Endothelial cell of umbilical vein (primary cell): ENCODE data around the gene VSTM2B. TPM values are rescaled to one million over a fixed set of nuclear protein-coding genes. Genes with fewer than 3 reads are reported as not detected.

Experiments
- BruUV-seq: library from RNA; stranded (reverse); fragments of 400-500 nt; replicated peaks from 2 replicates; lab custom pipeline; 2021; lab: Mats Ljungman, UMichigan
- CTCF ChIA-PET: fragments of 300-600, 350-600 bp; sonication (Branson Sonifier 250); formaldehyde crosslinking; loops from one replicate; lab custom pipeline; 2021; ENCODE audit warnings: antibody characterized with exemption, inconsistent platforms; lab: Charles Lee
- POLR2A ChIA-PET: fragments of 300-600, 350-600 bp; sonication (Branson Sonifier 250); formaldehyde crosslinking; loops from one replicate; lab custom pipeline; 2021; ENCODE audit warnings: antibody characterized with exemption, inconsistent platforms; lab: Charles Lee
- DNase-seq: peaks from one replicate; pipeline ENCODE4 v3.0.0-alpha.2; 2011; ENCODE audit warnings: low read depth, low spot score
- FAIRE-seq: peaks from 2 replicates; lab custom pipeline; 2011; peaks lifted over from hg19 to GRCh38; lab: Jason Lieb, UNC
- H2AFZ ChIP-seq: 2 replicates; pipeline ENCODE4 v1.6.0; 2012; ENCODE audit warnings: low read depth, low read length, control low read depth, inconsistent platforms
- H3K27ac ChIP-seq: 2 replicates; pipeline ENCODE4 v1.5.1; 2011; ENCODE audit warnings: low read depth, mild to moderate bottlenecking, control low read depth, low read length, moderate library complexity; ENCODE audit not compliant: insufficient read depth
- H3K27me3 ChIP-seq, 2 experiments: 2 replicates each; pipeline versions ENCODE4 v1.6.0 to v1.6.1; 2011; ENCODE audit warnings: low read length in 2 of 2, mixed read lengths in 1 of 2; ENCODE audit not compliant: control insufficient read depth in 2 of 2, insufficient read depth in 2 of 2
- H3K36me3 ChIP-seq, 2 experiments: 2 replicates in 1 of 2; 3 replicates in 1 of 2; pipeline ENCODE4 v1.5.1; 2011; ENCODE audit warnings: low read length in 2 of 2, mild to moderate bottlenecking in 1 of 2, moderate library complexity in 1 of 2; ENCODE audit not compliant: control insufficient read depth in 2 of 2, insufficient read depth in 2 of 2; ENCODE audit errors: extremely low read depth in 1 of 2
- H3K4me1 ChIP-seq: 3 replicates; pipeline ENCODE4 v1.5.1; 2011; ENCODE audit warnings: mild to moderate bottlenecking, low read length; ENCODE audit not compliant: control insufficient read depth, insufficient read depth; ENCODE audit errors: extremely low read depth
- H3K4me2 ChIP-seq: 2 replicates; pipeline ENCODE4 v1.6.1; 2011; ENCODE audit warnings: low read length, control low read depth, mixed read lengths; ENCODE audit not compliant: insufficient read depth
- H3K4me3 ChIP-seq, 3 experiments: fragments of 200-600 bp in 1 of 3; sonication (generic), shearing (Covaris generic) in 1 of 3; replicated peaks in 1 of 3; 2 replicates each; pipeline ENCODE4 v1.5.1; 2011 to 2016; ENCODE audit warnings: control low read depth in 3 of 3, low read length in 3 of 3, mild to moderate bottlenecking in 2 of 3, inconsistent platforms in 1 of 3, low read depth in 1 of 3, moderate library complexity in 1 of 3; ENCODE audit not compliant: insufficient read depth in 1 of 3
- H3K79me2 ChIP-seq: 2 replicates; pipeline ENCODE4 v1.6.0; 2012; ENCODE audit warnings: low read length, inconsistent platforms; ENCODE audit not compliant: control insufficient read depth, insufficient read depth
- H3K9ac ChIP-seq: replicated peaks from 2 replicates; pipeline ENCODE3; 2011; ENCODE audit warnings: low read length, control low read depth; ENCODE audit not compliant: insufficient read depth; ENCODE audit errors: extremely low read depth
- H3K9me1 ChIP-seq: replicated peaks from 3 replicates; pipeline ENCODE4 v1.6.0; 2011; ENCODE audit warnings: mild to moderate bottlenecking, low read length; ENCODE audit not compliant: control insufficient read depth, insufficient read depth; ENCODE audit errors: extremely low read depth
- H3K9me3 ChIP-seq: replicated peaks from 2 replicates; pipeline ENCODE4 v1.5.1; 2012; ENCODE audit warnings: low read length, inconsistent platforms; ENCODE audit not compliant: control insufficient read depth, insufficient read depth
- H4K20me1 ChIP-seq: replicated peaks from 2 replicates; pipeline ENCODE3; 2011; ENCODE audit warnings: mild to moderate bottlenecking, low read length; ENCODE audit not compliant: control insufficient read depth, insufficient read depth; ENCODE audit errors: extremely low read depth
- EZH2 ChIP-seq: IDR thresholded peaks from 2 replicates; pipeline ENCODE4 v1.6.1; 2012; ENCODE audit warnings: borderline replicate concordance, low read depth, mild to moderate bottlenecking, moderate library complexity, low read length, inconsistent platforms; ENCODE audit not compliant: severe bottlenecking
- FOS ChIP-seq: IDR thresholded peaks from 2 replicates; pipeline ENCODE4 v1.6.1; 2011; ENCODE audit warnings: mild to moderate bottlenecking, low read length, moderate library complexity, borderline replicate concordance; ENCODE audit not compliant: insufficient read depth
- GATA2 ChIP-seq: IDR thresholded peaks from 2 replicates; pipeline ENCODE4 v1.7.0; 2011; ENCODE audit warnings: low read depth, mild to moderate bottlenecking, moderate library complexity, mixed read lengths, low read length; ENCODE audit not compliant: insufficient read length, insufficient read depth
- MYC ChIP-seq: IDR thresholded peaks from one replicate; pipeline ENCODE4 v1.6.1; 2011; ENCODE audit warnings: mild to moderate bottlenecking, low read depth, low read length
- POLR2AphosphoS5 ChIP-seq: IDR thresholded peaks from 2 replicates; pipeline ENCODE4 v1.6.1; 2012; ENCODE audit warnings: low read depth, mild to moderate bottlenecking, control low read depth, low read length, moderate library complexity; ENCODE audit not compliant: insufficient read depth
- dilution Hi-C: fragments of 300-500 bp; cut with MboI; formaldehyde crosslinking; loops from one replicate; pipeline ENCODE4 v1.15.0; 2019; ENCODE audit warnings: low sequenced_read_pairs; ENCODE audit not compliant: extremely low pct_ligation_motif_present
- intact Hi-C: fragments of 100-400 bp; cut with micrococcal nuclease; formaldehyde crosslinking; loops from one replicate; pipeline ENCODE4 v1.10.0; 2022
- polyA plus RNA-seq, 4 experiments: library from polyadenylated mRNA; depleted of rRNA in 3 of 4; stranded (reverse) in 3 of 4; unstranded in 1 of 4; fragments of >200 nt; gene quantifications; 2 replicates each; pipeline versions ENCODE4 v1.2.1 to v1.2.3, GENCODE V29; 2011 to 2012; ENCODE audit warnings: missing spikeins in 1 of 4
- total RNA-seq: library from RNA; stranded (reverse); gene quantifications from 2 replicates; pipeline ENCODE4 v1.2.3, GENCODE V29; 2021
- TF ChIP-seq, protein P1 (sequence below): IDR thresholded peaks from 2 replicates; pipeline ENCODE4 v1.6.1; 2011; ENCODE audit not compliant: insufficient read depth, insufficient read length
- TF ChIP-seq, protein P2 (sequence below), 2 donors: IDR thresholded peaks; 1 replicate in 1 of 2; 2 replicates in 1 of 2; pipeline ENCODE4 v1.5.1; 2011; ENCODE audit warnings: low read length in 2 of 2, mild to moderate bottlenecking in 2 of 2, moderate library complexity in 2 of 2, control low read depth in 1 of 2, inconsistent platforms in 1 of 2, low read depth in 1 of 2; ENCODE audit not compliant: insufficient read depth in 1 of 2; ENCODE audit errors: extremely low read depth in 1 of 2

Gene VSTM2B
- total and polyA plus RNA-seq, 2 donors (not counting 3 experiments of a cell fraction or from before 2014, with no cell fraction given): not detected

DNA sequence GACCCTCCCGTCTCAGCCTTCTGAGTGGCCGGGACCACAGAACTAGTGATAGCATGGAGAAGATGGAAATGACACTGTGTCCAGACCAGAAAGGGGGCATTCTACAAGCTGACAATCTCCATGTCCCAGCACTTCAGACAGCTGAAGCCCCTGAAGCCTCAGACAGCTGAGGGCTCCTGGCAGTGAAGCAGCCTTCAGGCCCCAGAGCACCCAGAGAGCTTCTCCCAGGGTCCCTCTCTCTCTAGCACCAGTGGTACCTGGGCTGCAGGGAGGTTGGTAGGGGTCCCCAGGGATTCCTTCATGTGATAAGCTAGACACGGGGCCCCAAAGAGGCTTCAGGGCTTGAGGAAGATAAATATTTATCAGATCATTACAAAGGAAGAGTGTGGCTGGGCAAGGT is 72.7 kb downstream of the VSTM2B start:
- POLR2A ChIA-PET: no interaction called here
- CTCF ChIA-PET: interaction anchor here (1.5 kb wide), 1 partner anchor 12 kb away, joined by 4 read pairs; no protein-coding TSS in a partner anchor
- BruUV-seq: no TSS peak
- Histone ChIP-seq H3K9ac (no peak overlapping the region), H2AFZ (no peak overlapping the region), H3K79me2 (no peaks in the 10 kb centered on the region), H3K9me1 (no peaks in the 10 kb centered on the region), H4K20me1 (no peaks in the 10 kb centered on the region), H3K27ac (no peak overlapping the region), H3K9me3 (no peaks in the 10 kb centered on the region), H3K27me3 (no peaks in the 10 kb centered on the region), H3K4me2 (no peak overlapping the region), H3K4me3 (no peak overlapping the region), H3K36me3 (no peaks in the 10 kb centered on the region), H3K4me1 (no peaks in the 10 kb centered on the region)
- FAIRE-seq: no peak
- TF ChIP-seq MYC (no peak), POLR2AphosphoS5 (no peak), EZH2 (no peak), FOS (no peak), GATA2 (no peak)
- TF ChIP-seq, protein P1, sequence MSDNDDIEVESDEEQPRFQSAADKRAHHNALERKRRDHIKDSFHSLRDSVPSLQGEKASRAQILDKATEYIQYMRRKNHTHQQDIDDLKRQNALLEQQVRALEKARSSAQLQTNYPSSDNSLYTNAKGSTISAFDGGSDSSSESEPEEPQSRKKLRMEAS: no peak
- TF ChIP-seq, protein P2, sequence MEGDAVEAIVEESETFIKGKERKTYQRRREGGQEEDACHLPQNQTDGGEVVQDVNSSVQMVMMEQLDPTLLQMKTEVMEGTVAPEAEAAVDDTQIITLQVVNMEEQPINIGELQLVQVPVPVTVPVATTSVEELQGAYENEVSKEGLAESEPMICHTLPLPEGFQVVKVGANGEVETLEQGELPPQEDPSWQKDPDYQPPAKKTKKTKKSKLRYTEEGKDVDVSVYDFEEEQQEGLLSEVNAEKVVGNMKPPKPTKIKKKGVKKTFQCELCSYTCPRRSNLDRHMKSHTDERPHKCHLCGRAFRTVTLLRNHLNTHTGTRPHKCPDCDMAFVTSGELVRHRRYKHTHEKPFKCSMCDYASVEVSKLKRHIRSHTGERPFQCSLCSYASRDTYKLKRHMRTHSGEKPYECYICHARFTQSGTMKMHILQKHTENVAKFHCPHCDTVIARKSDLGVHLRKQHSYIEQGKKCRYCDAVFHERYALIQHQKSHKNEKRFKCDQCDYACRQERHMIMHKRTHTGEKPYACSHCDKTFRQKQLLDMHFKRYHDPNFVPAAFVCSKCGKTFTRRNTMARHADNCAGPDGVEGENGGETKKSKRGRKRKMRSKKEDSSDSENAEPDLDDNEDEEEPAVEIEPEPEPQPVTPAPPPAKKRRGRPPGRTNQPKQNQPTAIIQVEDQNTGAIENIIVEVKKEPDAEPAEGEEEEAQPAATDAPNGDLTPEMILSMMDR (IDR thresholded peaks at IDR 0.05; ENCODE audit: extremely low read depth in 1 of 2, insufficient read depth in 1 of 2, low read depth in 1 of 2, low read length in 2 of 2): no peak
- no peak for DNase-seq
- dilution Hi-C loops: no loop called here
- intact Hi-C loops: no loop called here
